Testis (tissue), 2 donors: Measurements from ENCODE around the gene THSD4.

Source experiments
- CTCF ChIP-seq, 3 experiments: fragments of 450-650 bp in 2 of 3; fragments of 200-600 bp in 1 of 3; sonication (generic) in 1 of 3; IDR thresholded peaks; one replicate each; pipeline ENCODE4 v1.5.1; 2016 to 2019; ENCODE audit warnings: antibody characterized with exemption in 3 of 3, mild to moderate bottlenecking in 2 of 3, moderate library complexity in 1 of 3
- POLR2A ChIP-seq: fragments of 450-650 bp; IDR thresholded peaks from one replicate; pipeline ENCODE4 v1.6.1; 2017; ENCODE audit warnings: antibody characterized with exemption, mild to moderate bottlenecking, moderate library complexity

- TF ChIP-seq CTCF (IDR thresholded peaks at IDR 0.05) (no peak), POLR2A (no peak)
These were observed 619.6 kb downstream of the THSD4 start for GRCh38 chr15:71734709-71735384.
